CD4-positive, alpha-beta T cell treated with Interleukin-1 beta for 1 hour (primary cell): Measurements from ENCODE around the gene TMEM161B.
"Not testable (repeated sequence)": the region's sequence is repeated elsewhere in the genome, so short reads cannot be mapped to it uniquely, and the experiment has no call there.

Experiments used
- DNase-seq, 2 donors: peaks; one replicate each; pipeline ENCODE4 v3.0.0-alpha.2; 2020 to 2022

Gene TMEM161B

DNA sequence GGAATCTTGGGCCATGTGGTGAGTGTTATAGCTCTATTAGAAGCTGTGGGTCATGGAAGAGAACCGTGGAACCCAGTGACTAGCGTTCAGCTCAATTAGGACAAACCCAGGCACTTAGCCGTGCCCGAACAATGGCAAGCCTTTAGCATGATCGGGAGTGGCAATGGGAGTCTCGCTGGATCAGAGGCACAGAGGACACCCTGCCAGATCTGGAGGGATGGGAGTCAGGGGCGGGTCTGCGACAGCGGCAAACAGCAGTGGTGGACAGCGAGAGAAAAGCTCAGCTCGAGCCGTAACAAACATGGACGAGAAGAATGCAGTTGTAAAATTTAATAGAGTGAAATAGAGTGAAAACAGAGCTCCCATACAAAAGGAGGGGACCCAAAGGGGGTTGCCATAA is 91.2 kb downstream of the TMEM161B start:
- not testable (repeated sequence) for DNase-seq

- DNase-seq, result no peak
Measured at GRCh38 chr5:88172847-88173758, 95.5 kb downstream of the TMEM161B start.

DNA sequence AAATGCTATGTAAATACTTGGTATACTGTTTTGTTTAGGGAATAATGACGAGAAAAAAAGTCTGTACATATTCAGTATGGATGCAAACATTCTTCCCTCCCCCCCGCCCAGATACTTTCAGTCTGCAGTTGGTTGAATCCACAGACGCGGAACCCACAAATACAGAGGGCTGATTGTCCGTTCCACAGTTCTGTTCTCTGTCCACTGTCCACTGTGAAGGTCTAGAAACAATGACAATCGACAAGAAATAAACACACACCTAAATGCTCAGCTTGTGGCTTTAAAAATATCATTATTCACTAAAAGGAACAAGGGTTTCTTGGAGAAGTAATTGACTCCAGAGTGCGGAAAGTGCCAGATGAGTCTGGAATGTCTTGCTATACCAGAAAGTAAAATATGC is 109.1 kb downstream of the TMEM161B start:
- no peak for DNase-seq

DNA sequence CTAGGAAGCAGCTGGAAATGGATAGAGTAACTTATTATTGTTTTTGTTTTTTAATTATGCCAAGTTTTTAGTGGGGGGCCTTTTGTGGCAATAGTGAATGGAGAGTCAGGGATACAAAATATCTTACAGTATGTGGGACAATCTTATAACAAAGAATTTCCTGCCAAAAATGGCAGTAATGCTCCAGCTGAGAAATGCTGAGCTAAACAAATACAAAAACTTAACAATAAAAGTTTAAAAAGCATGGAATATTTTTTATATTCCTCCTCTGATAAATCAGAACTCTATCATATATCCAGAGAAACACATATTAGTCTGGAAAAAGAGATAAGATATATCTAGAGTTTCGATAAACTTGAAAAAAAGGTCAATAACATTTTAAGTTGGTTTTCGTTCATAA is 110.6 kb downstream of the TMEM161B start:
- DNase-seq, result no peak

DNA sequence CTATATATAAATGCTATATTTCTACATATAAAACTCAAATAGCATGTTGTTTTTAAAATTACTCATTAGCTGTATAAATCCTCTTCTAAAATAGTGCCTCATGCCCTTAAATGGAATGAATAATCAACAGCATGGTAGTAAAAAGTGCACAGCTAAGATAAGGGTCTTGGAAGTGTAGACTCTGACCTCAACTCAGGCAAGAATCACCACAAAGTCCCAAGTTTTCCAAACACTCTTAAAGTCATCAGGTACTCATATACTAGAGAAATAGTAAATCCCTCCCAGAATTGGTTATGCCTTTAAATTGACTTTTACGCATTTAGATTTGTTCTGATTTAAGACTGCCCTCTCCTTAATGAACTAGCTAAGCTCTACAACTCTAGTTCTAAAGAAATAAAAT is 113.8 kb downstream of the TMEM161B start:
- no peak for DNase-seq

DNA sequence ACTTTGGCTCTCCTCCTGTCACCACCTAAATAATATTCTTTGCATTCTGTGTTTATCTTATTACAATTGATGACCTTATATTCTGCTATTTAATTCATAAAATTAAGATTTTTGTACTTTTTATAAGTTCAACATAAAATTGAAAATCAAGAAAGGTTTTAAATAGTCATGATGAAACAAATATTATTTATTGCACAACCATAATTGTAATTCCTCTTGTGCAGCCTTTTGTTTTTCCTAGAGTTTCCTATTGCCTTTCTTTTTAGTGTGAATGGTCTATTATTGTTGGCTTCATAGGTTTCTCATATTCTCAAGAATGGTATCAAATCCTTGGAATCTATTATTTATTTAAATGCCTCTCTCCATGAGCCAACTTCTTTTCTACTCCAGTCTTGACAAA is 117.9 kb downstream of the TMEM161B start:
- DNase-seq, result no peak

GRCh38 chr5:88145611-88146467 is 122.8 kb downstream of the TMEM161B start:
- DNase-seq, result no peak

DNA sequence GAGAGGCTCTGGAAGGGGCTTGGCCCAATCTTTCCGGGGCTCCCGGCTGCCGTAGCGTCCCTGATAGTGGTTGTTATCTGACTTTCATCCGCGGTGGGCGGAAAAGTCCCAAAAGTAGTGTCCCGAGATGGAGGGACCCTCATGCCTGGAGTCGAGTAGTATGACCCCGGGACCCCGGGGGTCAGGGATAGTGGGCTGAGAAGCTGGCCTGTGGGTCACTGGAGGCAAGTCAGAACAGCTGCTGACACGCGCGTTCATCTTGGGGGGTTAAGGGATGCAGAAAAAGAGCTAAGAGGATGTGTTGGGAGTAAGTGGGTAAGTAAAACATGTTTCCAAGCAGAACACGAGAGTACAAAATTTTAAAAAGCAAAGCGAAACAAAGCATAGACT is 123.4 kb downstream of the TMEM161B start:
- no peak for DNase-seq
